Nephron progenitor cell (in vitro differentiated cells): ENCODE results near the gene FAM174C.

Experiments
- DNase-seq: peaks from one replicate; pipeline ENCODE4 v3.0.0; 2021
- H3K27ac Mint-ChIP-seq: 2 replicates; pipeline ENCODE4 v1.8.0; 2021; ENCODE audit warnings: mild to moderate bottlenecking, moderate library complexity, mixed read lengths
- H3K27me3 Mint-ChIP-seq: 2 replicates; pipeline ENCODE4 v1.8.0; 2021; ENCODE audit warnings: mild to moderate bottlenecking, low read depth, mixed read lengths; ENCODE audit not compliant: poor library complexity
- H3K36me3 Mint-ChIP-seq: 2 replicates; pipeline ENCODE4 v1.8.0; 2021; ENCODE audit warnings: low read depth, mixed read lengths
- H3K4me1 Mint-ChIP-seq: 2 replicates; pipeline ENCODE4 v1.8.0; 2021; ENCODE audit warnings: mixed read lengths
- H3K4me3 Mint-ChIP-seq: 2 replicates; pipeline ENCODE4 v1.8.0; 2021; ENCODE audit warnings: mild to moderate bottlenecking, moderate library complexity, mixed read lengths
- H3K9me3 Mint-ChIP-seq: 2 replicates; pipeline ENCODE4 v1.8.0; 2021; ENCODE audit warnings: mild to moderate bottlenecking, moderate library complexity, mixed read lengths
- TF ChIP-seq, protein P1 (sequence below): fragments of 200-600 bp; sonication (generic); IDR thresholded peaks from 2 replicates; pipeline ENCODE4 v1.5.0; 2021; ENCODE audit warnings: antibody characterized with exemption

The FAM174C gene

GRCh38 chr19:1309977-1310852, 34.9 kb downstream of the FAM174C start:
- no peak for DNase-seq
- TF ChIP-seq, protein P1, sequence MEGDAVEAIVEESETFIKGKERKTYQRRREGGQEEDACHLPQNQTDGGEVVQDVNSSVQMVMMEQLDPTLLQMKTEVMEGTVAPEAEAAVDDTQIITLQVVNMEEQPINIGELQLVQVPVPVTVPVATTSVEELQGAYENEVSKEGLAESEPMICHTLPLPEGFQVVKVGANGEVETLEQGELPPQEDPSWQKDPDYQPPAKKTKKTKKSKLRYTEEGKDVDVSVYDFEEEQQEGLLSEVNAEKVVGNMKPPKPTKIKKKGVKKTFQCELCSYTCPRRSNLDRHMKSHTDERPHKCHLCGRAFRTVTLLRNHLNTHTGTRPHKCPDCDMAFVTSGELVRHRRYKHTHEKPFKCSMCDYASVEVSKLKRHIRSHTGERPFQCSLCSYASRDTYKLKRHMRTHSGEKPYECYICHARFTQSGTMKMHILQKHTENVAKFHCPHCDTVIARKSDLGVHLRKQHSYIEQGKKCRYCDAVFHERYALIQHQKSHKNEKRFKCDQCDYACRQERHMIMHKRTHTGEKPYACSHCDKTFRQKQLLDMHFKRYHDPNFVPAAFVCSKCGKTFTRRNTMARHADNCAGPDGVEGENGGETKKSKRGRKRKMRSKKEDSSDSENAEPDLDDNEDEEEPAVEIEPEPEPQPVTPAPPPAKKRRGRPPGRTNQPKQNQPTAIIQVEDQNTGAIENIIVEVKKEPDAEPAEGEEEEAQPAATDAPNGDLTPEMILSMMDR, result no peak
- Mint-ChIP-seq H3K4me1 (peaks cover 5% of the 10 kb centered on the region), H3K4me3 (no peak overlapping the region), H3K9me3 (no peaks in the 10 kb centered on the region), H3K27me3 (peaks cover 15% of the 10 kb centered on the region), H3K36me3 (no peaks in the 10 kb centered on the region), H3K27ac (no peak overlapping the region)

- no peak for DNase-seq
- Mint-ChIP-seq H3K27me3 (peaks cover 20% of the 10 kb centered on the region), H3K4me3 (no peak overlapping the region), H3K4me1 (peaks cover 5% of the 10 kb centered on the region), H3K9me3 (no peaks in the 10 kb centered on the region), H3K36me3 (no peaks in the 10 kb centered on the region), H3K27ac (no peak overlapping the region)
- TF ChIP-seq, protein P1, result no peak
Measured at GRCh38 chr19:1310853-1311180, 35.5 kb downstream of the FAM174C start.

DNA sequence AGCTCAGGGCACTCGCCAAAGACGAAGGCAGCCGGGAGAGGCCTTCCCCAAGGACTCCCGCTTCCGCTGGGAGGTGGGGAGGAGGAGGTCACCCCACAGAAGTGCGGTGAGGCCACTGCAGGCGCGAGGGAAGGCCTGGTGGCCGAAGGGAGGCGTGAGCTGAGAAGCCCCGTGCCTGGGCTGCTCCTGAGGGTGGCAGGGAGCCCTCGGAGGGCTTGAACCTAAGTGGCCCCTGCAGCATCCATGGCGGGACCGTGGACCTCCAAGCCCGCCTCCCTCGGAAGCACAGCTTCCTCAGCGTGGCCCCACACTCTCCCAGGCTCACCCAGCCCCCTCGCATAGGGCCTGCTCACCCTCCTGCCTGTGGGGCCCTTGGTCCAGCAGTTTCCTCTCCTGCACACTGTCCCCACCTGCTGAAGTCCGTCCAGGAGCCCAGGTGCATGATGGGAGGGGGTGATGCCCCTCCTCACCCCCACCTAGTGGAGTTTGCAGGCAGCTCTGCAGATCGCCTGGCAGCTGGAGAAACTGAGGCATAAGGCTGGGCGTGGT, 36.3 kb downstream of the FAM174C start:
- TF ChIP-seq, protein P1, result no peak
- no peaks in the 10 kb centered on the region for H3K9me3 Mint-ChIP-seq
- H3K27ac Mint-ChIP-seq, result no peak overlapping the region
- peaks cover 24% of the 10 kb centered on the region for H3K27me3 Mint-ChIP-seq
- H3K36me3 Mint-ChIP-seq, result no peaks in the 10 kb centered on the region
- peaks cover 5% of the 10 kb centered on the region for H3K4me1 Mint-ChIP-seq
- H3K4me3 Mint-ChIP-seq, result no peak overlapping the region
- DNase-seq, result no peak

GRCh38 chr19:1312767-1313694, 37.7 kb downstream of the FAM174C start:
- TF ChIP-seq, protein P1, result no peak
- H3K9me3 Mint-ChIP-seq, result no peaks in the 10 kb centered on the region
- H3K27me3 Mint-ChIP-seq, result peaks cover 38% of the 10 kb centered on the region
- H3K36me3 Mint-ChIP-seq, result no peaks in the 10 kb centered on the region
- DNase-seq, result no peak
- no peak overlapping the region for H3K4me3 Mint-ChIP-seq
- no peak overlapping the region for H3K27ac Mint-ChIP-seq
- H3K4me1 Mint-ChIP-seq, result peaks cover 12% of the 10 kb centered on the region

- TF ChIP-seq, protein P1, result no peak
- no peak overlapping the region for H3K27ac Mint-ChIP-seq
- H3K4me3 Mint-ChIP-seq, result no peak overlapping the region
- no peaks in the 10 kb centered on the region for H3K9me3 Mint-ChIP-seq
- DNase-seq, result no peak
- no peaks in the 10 kb centered on the region for H3K36me3 Mint-ChIP-seq
- peaks cover 17% of the 10 kb centered on the region for H3K4me1 Mint-ChIP-seq
- peaks cover 42% of the 10 kb centered on the region for H3K27me3 Mint-ChIP-seq
Measured at GRCh38 chr19:1313695-1314613, 38.6 kb downstream of the FAM174C start.
